ENCODE results near the gene HSPH1.

Gene HSPH1

GRCh38 chr13:31119966-31120700, 41.6 kb downstream of the HSPH1 start:
- Histone ChIP-seq H3K36me3 (ENCODE audit: control insufficient read depth, insufficient read depth, low read length) (no peaks in the 10 kb centered on the region), H3K9me3 (ENCODE audit: control insufficient read depth, low read length) (no peaks in the 10 kb centered on the region), H3K4me1 (ENCODE audit: control insufficient read depth, insufficient read depth, low read length) (no peaks in the 10 kb centered on the region), H3K27me3 (ENCODE audit: control insufficient read depth, insufficient read depth, low read length) (no peaks in the 10 kb centered on the region), H3K9ac (ENCODE audit: low read length) (no peak overlapping the region), H3K4me3 (ENCODE audit: low read length) (no peak overlapping the region)

GRCh38 chr13:31119526-31119925, 42.2 kb downstream of the HSPH1 start:
- no peaks in the 10 kb centered on the region for H3K36me3 ChIP-seq (ENCODE audit: control insufficient read depth, insufficient read depth, low read length)
- H3K9me3 ChIP-seq (ENCODE audit: control insufficient read depth, low read length): no peaks in the 10 kb centered on the region
- H3K27me3 ChIP-seq (ENCODE audit: control insufficient read depth, insufficient read depth, low read length): no peaks in the 10 kb centered on the region
- H3K9ac ChIP-seq (ENCODE audit: low read length): no peak overlapping the region
- H3K4me1 ChIP-seq (ENCODE audit: control insufficient read depth, insufficient read depth, low read length): no peaks in the 10 kb centered on the region
- H3K4me3 ChIP-seq (ENCODE audit: low read length): no peak overlapping the region

DNA sequence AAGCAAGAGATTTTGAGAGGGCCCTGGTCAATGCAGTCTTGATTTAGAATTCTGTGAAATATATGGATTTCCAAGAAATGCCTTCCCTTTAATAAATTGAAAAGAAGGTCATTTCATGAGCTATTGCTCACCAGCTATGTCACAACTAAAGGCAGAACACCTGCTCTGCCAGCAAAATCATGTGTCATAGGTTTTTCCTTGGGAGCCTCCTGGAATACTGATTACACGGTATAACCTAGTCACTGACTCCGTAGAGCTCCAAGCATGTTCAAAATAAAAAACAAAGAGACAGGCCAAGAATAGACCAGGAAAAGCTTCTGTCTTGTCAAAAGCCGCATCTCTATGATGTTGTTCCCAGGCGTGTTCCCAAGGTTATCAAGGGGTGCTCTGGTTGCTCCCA, 45.5 kb downstream of the HSPH1 start:
- Histone ChIP-seq H3K4me3 (ENCODE audit: low read length) (no peak overlapping the region), H3K9me3 (ENCODE audit: control insufficient read depth, low read length) (no peaks in the 10 kb centered on the region), H3K36me3 (ENCODE audit: control insufficient read depth, insufficient read depth, low read length) (no peaks in the 10 kb centered on the region), H3K4me1 (ENCODE audit: control insufficient read depth, insufficient read depth, low read length) (no peaks in the 10 kb centered on the region), H3K9ac (ENCODE audit: low read length) (no peak overlapping the region), H3K27me3 (ENCODE audit: control insufficient read depth, insufficient read depth, low read length) (no peaks in the 10 kb centered on the region)

DNA sequence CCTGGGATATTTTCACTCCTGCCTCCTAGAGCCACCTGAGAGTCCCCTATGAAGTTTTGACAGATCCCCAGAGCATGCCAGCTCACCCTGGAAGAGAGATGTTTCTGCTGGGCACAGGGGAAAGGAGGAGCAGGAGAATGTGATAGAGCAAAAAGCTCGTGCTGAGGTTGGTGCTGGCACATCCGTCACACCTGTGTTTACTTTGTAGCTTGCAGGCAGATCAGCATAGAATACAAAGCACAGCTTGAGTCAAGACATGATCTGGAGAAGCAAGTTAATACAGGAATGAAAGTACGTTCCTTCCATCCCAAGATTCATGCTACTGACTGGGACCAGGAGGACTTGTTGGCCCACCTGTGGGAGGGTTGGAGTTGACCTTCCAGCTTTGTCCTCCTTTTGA, 46.1 kb downstream of the HSPH1 start:
- Histone ChIP-seq H3K9ac (ENCODE audit: low read length) (no peak overlapping the region), H3K4me3 (ENCODE audit: low read length) (no peak overlapping the region), H3K4me1 (ENCODE audit: control insufficient read depth, insufficient read depth, low read length) (no peaks in the 10 kb centered on the region), H3K9me3 (ENCODE audit: control insufficient read depth, low read length) (no peaks in the 10 kb centered on the region), H3K27me3 (ENCODE audit: control insufficient read depth, insufficient read depth, low read length) (no peaks in the 10 kb centered on the region), H3K36me3 (ENCODE audit: control insufficient read depth, insufficient read depth, low read length) (no peaks in the 10 kb centered on the region)

GRCh38 chr13:31114641-31115040, 47.1 kb downstream of the HSPH1 start:
- Histone ChIP-seq H3K27me3 (ENCODE audit: control insufficient read depth, insufficient read depth, low read length) (no peaks in the 10 kb centered on the region), H3K4me1 (ENCODE audit: control insufficient read depth, insufficient read depth, low read length) (no peaks in the 10 kb centered on the region), H3K36me3 (ENCODE audit: control insufficient read depth, insufficient read depth, low read length) (no peaks in the 10 kb centered on the region), H3K4me3 (ENCODE audit: low read length) (no peak overlapping the region), H3K9ac (ENCODE audit: low read length) (no peak overlapping the region), H3K9me3 (ENCODE audit: control insufficient read depth, low read length) (no peaks in the 10 kb centered on the region)

GRCh38 chr13:31111136-31111535, 50.6 kb downstream of the HSPH1 start:
- no peaks in the 10 kb centered on the region for H3K36me3 ChIP-seq (ENCODE audit: control insufficient read depth, insufficient read depth, low read length)
- no peaks in the 10 kb centered on the region for H3K27me3 ChIP-seq (ENCODE audit: control insufficient read depth, insufficient read depth, low read length)
- no peaks in the 10 kb centered on the region for H3K9me3 ChIP-seq (ENCODE audit: control insufficient read depth, low read length)
- no peaks in the 10 kb centered on the region for H3K4me1 ChIP-seq (ENCODE audit: control insufficient read depth, insufficient read depth, low read length)
- H3K9ac ChIP-seq (ENCODE audit: low read length): no peak overlapping the region
- no peak overlapping the region for H3K4me3 ChIP-seq (ENCODE audit: low read length)

GRCh38 chr13:31110617-31111016, 51.1 kb downstream of the HSPH1 start:
- Histone ChIP-seq H3K4me3 (ENCODE audit: low read length) (no peak overlapping the region), H3K36me3 (ENCODE audit: control insufficient read depth, insufficient read depth, low read length) (no peaks in the 10 kb centered on the region), H3K9ac (ENCODE audit: low read length) (no peak overlapping the region), H3K9me3 (ENCODE audit: control insufficient read depth, low read length) (no peaks in the 10 kb centered on the region), H3K4me1 (ENCODE audit: control insufficient read depth, insufficient read depth, low read length) (no peaks in the 10 kb centered on the region), H3K27me3 (ENCODE audit: control insufficient read depth, insufficient read depth, low read length) (no peaks in the 10 kb centered on the region)

- no peaks in the 10 kb centered on the region for H3K9me3 ChIP-seq (ENCODE audit: control insufficient read depth, low read length)
- H3K9ac ChIP-seq (ENCODE audit: low read length): no peak overlapping the region
- H3K4me3 ChIP-seq (ENCODE audit: low read length): no peak overlapping the region
- H3K4me1 ChIP-seq (ENCODE audit: control insufficient read depth, insufficient read depth, low read length): no peaks in the 10 kb centered on the region
- H3K27me3 ChIP-seq (ENCODE audit: control insufficient read depth, insufficient read depth, low read length): no peaks in the 10 kb centered on the region
- no peaks in the 10 kb centered on the region for H3K36me3 ChIP-seq (ENCODE audit: control insufficient read depth, insufficient read depth, low read length)
Observed at GRCh38 chr13:31110169-31110568, 51.5 kb downstream of the HSPH1 start.

DNA sequence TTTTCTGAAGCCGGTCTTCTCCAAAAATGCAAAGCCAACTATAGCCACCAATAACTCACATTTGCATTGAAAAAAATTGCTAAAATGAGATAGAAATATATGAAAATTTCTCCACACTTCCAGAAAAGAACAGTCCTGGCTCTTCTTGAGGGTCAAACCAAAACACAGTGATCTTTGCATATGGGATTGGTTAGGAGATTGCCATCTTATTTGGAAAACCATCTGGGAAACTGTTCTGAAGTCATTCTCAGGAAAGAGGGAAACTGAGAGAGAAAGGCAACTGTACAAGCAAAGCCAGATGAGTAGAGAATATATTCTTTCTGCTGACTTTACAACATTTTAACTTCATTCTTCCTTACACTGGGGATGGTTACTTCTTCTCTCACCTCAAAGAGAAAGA, 54.6 kb downstream of the HSPH1 start:
- H3K9me3 ChIP-seq (ENCODE audit: control insufficient read depth, low read length): no peaks in the 10 kb centered on the region
- H3K4me3 ChIP-seq (ENCODE audit: low read length): no peak overlapping the region
- H3K9ac ChIP-seq (ENCODE audit: low read length): no peak overlapping the region
- no peaks in the 10 kb centered on the region for H3K4me1 ChIP-seq (ENCODE audit: control insufficient read depth, insufficient read depth, low read length)
- no peaks in the 10 kb centered on the region for H3K36me3 ChIP-seq (ENCODE audit: control insufficient read depth, insufficient read depth, low read length)
- no peaks in the 10 kb centered on the region for H3K27me3 ChIP-seq (ENCODE audit: control insufficient read depth, insufficient read depth, low read length)

DNA sequence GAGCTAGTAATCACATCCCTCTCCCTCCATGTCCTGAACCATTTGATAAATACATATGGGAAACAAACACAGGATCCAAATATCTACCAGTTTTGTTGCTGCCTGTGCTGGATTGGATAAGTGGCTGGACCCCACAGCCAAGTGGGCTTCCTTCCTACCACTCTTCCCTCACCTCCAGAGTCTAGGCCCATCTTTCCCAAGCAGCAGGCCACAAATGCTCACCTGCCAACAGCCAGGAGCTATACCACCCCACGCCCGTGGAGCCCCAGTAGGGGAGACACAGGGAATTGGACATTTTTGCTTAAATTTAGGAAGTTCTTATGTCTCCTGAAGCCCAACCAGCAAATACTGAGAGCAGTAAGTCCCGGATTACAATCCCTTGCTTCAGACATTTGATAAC, 55.8 kb downstream of the HSPH1 start:
- no peaks in the 10 kb centered on the region for H3K36me3 ChIP-seq (ENCODE audit: control insufficient read depth, insufficient read depth, low read length)
- no peaks in the 10 kb centered on the region for H3K9me3 ChIP-seq (ENCODE audit: control insufficient read depth, low read length)
- no peaks in the 10 kb centered on the region for H3K4me1 ChIP-seq (ENCODE audit: control insufficient read depth, insufficient read depth, low read length)
- H3K9ac ChIP-seq (ENCODE audit: low read length): no peak overlapping the region
- peaks cover 3% of the 10 kb centered on the region for H3K27me3 ChIP-seq (ENCODE audit: control insufficient read depth, insufficient read depth, low read length)
- H3K4me3 ChIP-seq (ENCODE audit: low read length): no peak overlapping the region

- Histone ChIP-seq H3K36me3 (ENCODE audit: control insufficient read depth, insufficient read depth, low read length) (no peaks in the 10 kb centered on the region), H3K9ac (ENCODE audit: low read length) (no peak overlapping the region), H3K9me3 (ENCODE audit: control insufficient read depth, low read length) (no peaks in the 10 kb centered on the region), H3K4me3 (ENCODE audit: low read length) (no peak overlapping the region), H3K27me3 (ENCODE audit: control insufficient read depth, insufficient read depth, low read length) (peaks cover 3% of the 10 kb centered on the region), H3K4me1 (ENCODE audit: control insufficient read depth, insufficient read depth, low read length) (no peaks in the 10 kb centered on the region)
Observed at GRCh38 chr13:31105020-31105795, 56.5 kb downstream of the HSPH1 start.

- Histone ChIP-seq H3K9ac (ENCODE audit: low read length) (no peak overlapping the region), H3K27me3 (ENCODE audit: control insufficient read depth, insufficient read depth, low read length) (peaks cover 3% of the 10 kb centered on the region), H3K4me1 (ENCODE audit: control insufficient read depth, insufficient read depth, low read length) (no peaks in the 10 kb centered on the region), H3K36me3 (ENCODE audit: control insufficient read depth, insufficient read depth, low read length) (no peaks in the 10 kb centered on the region), H3K4me3 (ENCODE audit: low read length) (no peak overlapping the region), H3K9me3 (ENCODE audit: control insufficient read depth, low read length) (no peaks in the 10 kb centered on the region)
Observed at GRCh38 chr13:31102905-31103304, 58.8 kb downstream of the HSPH1 start.
